ENCODE data around the gene RAD51B. TPM values are rescaled to one million over a fixed set of nuclear protein-coding genes. Genes with fewer than 3 reads are reported as not detected.

Gene RAD51B
- total RNA-seq, 1 experiment from 2014 or later, result 8.5 TPM

DNA sequence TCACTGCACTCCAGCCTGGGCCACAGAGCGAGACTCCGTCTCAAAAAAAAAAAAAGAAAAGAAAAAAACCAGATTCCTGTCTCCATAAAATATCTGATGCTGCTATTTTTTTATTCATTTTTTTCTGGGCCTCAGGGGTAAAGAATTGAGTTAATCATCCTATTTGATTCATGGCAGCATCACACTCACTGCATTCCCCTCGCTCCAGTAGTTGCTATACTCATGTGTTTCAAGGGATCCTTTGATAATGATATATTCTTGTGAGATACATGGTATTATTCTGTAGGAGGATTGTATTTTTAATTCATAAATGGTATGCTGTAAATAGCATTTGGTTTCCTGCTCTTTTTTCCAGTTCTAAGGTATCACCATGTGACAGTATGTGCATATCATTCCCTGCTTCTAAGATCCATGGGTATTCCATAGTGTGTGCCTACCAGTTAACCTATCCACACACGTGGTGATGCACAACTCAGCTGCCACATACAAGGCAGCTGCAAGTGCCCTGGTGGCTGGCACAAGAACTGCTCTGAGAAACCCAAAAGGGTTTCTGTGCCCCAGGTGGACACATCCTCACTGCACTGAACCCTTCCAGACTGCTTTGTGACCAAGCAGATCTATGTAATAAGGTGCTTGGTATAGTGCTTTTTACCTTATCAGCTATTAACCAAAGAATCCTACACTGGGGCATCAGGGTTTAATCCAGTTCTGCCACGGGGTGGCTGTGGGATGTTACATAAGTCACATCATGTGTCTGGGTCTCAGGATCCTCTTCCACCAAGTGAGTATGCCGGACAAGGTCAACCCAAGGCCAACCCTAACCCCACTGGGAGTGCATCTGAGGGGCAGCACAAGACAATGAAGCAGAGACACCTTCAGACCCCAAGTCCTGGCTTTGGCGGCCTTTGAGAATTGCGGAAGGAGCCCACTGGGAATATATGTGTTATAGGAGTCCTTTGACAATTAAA is 898.7 kb downstream of the RAD51B start:
- Histone ChIP-seq H3K4me1 (ENCODE audit: control insufficient read depth, insufficient read depth, low read length) (no peaks in the 10 kb centered on the region), H3K4me3 (ENCODE audit: low read depth in 2 of 2, low read length in 2 of 2) (no peak overlapping the region), H3K27me3 (ENCODE audit: control insufficient read depth, insufficient read depth, low read length) (no peaks in the 10 kb centered on the region; the same call in 1 of the 2 replicates), H3K27ac (ENCODE audit: low read length) (no peak overlapping the region), H3K36me3 (ENCODE audit: control insufficient read depth, insufficient read depth, low read length) (no peaks in the 10 kb centered on the region), H3K9me3 (ENCODE audit: control insufficient read depth, insufficient read depth, low read depth, low read length) (no peaks in the 10 kb centered on the region)
- POLR2A ChIA-PET, result no interaction called here
- intact Hi-C loops (cut with micrococcal nuclease; ENCODE audit: unreplicated experiment) (no loop called here), in situ Hi-C loops (cut with HindIII; ENCODE audit: low pct_unique_long_range_greater_than_20kb, low sequenced_read_pairs) (no loop called here)
- no peak for DNase-seq (ENCODE audit: low read depth, low spot score)
- no peak for TF ChIP-seq SIN3A (IDR thresholded peaks at IDR 0.05; ENCODE audit: borderline replicate concordance, insufficient read depth, low read depth, low read length)
- TF ChIP-seq POLR2AphosphoS5 (IDR thresholded peaks at IDR 0.05; ENCODE audit: low read depth, low read length), result no peak
- no peak for TF ChIP-seq TCF7L2 (IDR thresholded peaks at IDR 0.05; ENCODE audit: low read depth, low read length)
- TF ChIP-seq REST (IDR thresholded peaks at IDR 0.05; ENCODE audit: insufficient read depth in 1 of 2, low read depth in 2 of 2, low read length in 1 of 2), result no peak
- TF ChIP-seq, protein P1, sequence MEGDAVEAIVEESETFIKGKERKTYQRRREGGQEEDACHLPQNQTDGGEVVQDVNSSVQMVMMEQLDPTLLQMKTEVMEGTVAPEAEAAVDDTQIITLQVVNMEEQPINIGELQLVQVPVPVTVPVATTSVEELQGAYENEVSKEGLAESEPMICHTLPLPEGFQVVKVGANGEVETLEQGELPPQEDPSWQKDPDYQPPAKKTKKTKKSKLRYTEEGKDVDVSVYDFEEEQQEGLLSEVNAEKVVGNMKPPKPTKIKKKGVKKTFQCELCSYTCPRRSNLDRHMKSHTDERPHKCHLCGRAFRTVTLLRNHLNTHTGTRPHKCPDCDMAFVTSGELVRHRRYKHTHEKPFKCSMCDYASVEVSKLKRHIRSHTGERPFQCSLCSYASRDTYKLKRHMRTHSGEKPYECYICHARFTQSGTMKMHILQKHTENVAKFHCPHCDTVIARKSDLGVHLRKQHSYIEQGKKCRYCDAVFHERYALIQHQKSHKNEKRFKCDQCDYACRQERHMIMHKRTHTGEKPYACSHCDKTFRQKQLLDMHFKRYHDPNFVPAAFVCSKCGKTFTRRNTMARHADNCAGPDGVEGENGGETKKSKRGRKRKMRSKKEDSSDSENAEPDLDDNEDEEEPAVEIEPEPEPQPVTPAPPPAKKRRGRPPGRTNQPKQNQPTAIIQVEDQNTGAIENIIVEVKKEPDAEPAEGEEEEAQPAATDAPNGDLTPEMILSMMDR (IDR thresholded peaks at IDR 0.05), result peak; percentile 37
- CTCF ChIA-PET, result interaction anchor here (0.5 kb wide), 2 partner anchors 70 to 74 kb away, joined by 3 to 5 read pairs; no protein-coding TSS in a partner anchor
- ATAC-seq, result peak; percentile 65; the same call in 1 of the 2 replicates
- BruUV-seq (replicated peaks), result no TSS peak

- no peak for DNase-seq (ENCODE audit: low read depth, low spot score)
- no TSS peak for BruUV-seq (replicated peaks)
- intact Hi-C loops (cut with micrococcal nuclease; ENCODE audit: unreplicated experiment), result no loop called here
- ChIA-PET POLR2A (no interaction called here), CTCF (no interaction called here)
- Histone ChIP-seq H3K4me1 (ENCODE audit: control insufficient read depth, insufficient read depth, low read length) (no peaks in the 10 kb centered on the region), H3K4me3 (ENCODE audit: low read depth in 2 of 2, low read length in 2 of 2) (no peak overlapping the region), H3K27ac (ENCODE audit: low read length) (no peak overlapping the region), H3K27me3 (ENCODE audit: control insufficient read depth, insufficient read depth, low read length) (no peaks in the 10 kb centered on the region; the same call in 1 of the 2 replicates), H3K36me3 (ENCODE audit: control insufficient read depth, insufficient read depth, low read length) (no peaks in the 10 kb centered on the region), H3K9me3 (ENCODE audit: control insufficient read depth, insufficient read depth, low read depth, low read length) (no peaks in the 10 kb centered on the region)
- in situ Hi-C loops (cut with HindIII; ENCODE audit: low pct_unique_long_range_greater_than_20kb, low sequenced_read_pairs), result no loop called here
- ATAC-seq, result no peak
- TF ChIP-seq REST (IDR thresholded peaks at IDR 0.05; ENCODE audit: insufficient read depth in 1 of 2, low read depth in 2 of 2, low read length in 1 of 2), result no peak
- TF ChIP-seq, protein P1 (IDR thresholded peaks at IDR 0.05), result no peak
- TF ChIP-seq POLR2AphosphoS5 (IDR thresholded peaks at IDR 0.05; ENCODE audit: low read depth, low read length), result no peak
- TF ChIP-seq TCF7L2 (IDR thresholded peaks at IDR 0.05; ENCODE audit: low read depth, low read length), result no peak
- no peak for TF ChIP-seq SIN3A (IDR thresholded peaks at IDR 0.05; ENCODE audit: borderline replicate concordance, insufficient read depth, low read depth, low read length)
These were observed 900.2 kb downstream of the RAD51B start for GRCh38 chr14:68719634-68720384.
